Keratinocyte (primary cell): Measurements from ENCODE around the gene OXSR1. TPM values are rescaled to one million over a fixed set of nuclear protein-coding genes. Genes with fewer than 3 reads are reported as not detected.

Source experiments
- DNase-seq: peaks from one replicate; pipeline ENCODE4 v3.0.0-alpha.2; 2011; ENCODE audit warnings: low read depth, missing footprints, low spot score
- FAIRE-seq: peaks from 2 replicates; lab custom pipeline; 2011; peaks lifted over from hg19 to GRCh38; lab: Jason Lieb, UNC
- H2AFZ ChIP-seq: 2 replicates; pipeline ENCODE4 v1.6.0; 2012; ENCODE audit warnings: low read length, control low read depth, inconsistent platforms; ENCODE audit not compliant: control insufficient read depth
- H3K27ac ChIP-seq: 2 replicates; pipeline ENCODE4 v1.5.1; 2011; ENCODE audit warnings: low read length; ENCODE audit not compliant: control insufficient read depth, insufficient read depth
- H3K27me3 ChIP-seq: 3 replicates; pipeline ENCODE4 v1.6.0; 2011; ENCODE audit warnings: low read length; ENCODE audit not compliant: control insufficient read depth, insufficient read depth; ENCODE audit errors: extremely low read depth
- H3K36me3 ChIP-seq, 2 experiments: 2 replicates in 1 of 2; 3 replicates in 1 of 2; pipeline ENCODE4 v1.5.1; 2011; ENCODE audit warnings: low read length in 2 of 2, mild to moderate bottlenecking in 1 of 2; ENCODE audit not compliant: control insufficient read depth in 2 of 2, insufficient read depth in 2 of 2; ENCODE audit errors: extremely low read depth in 1 of 2
- H3K4me1 ChIP-seq: 3 replicates; pipeline ENCODE4 v1.5.1; 2011; ENCODE audit warnings: low read length; ENCODE audit not compliant: control insufficient read depth, insufficient read depth; ENCODE audit errors: extremely low read depth
- H3K4me2 ChIP-seq: 3 replicates; pipeline ENCODE4 v1.6.0; 2011; ENCODE audit warnings: low read depth, low read length; ENCODE audit not compliant: control insufficient read depth, insufficient read depth; ENCODE audit errors: extremely low read depth
- H3K4me3 ChIP-seq, 3 experiments: fragments of 200-600 bp in 1 of 3; sonication (generic) in 1 of 3; 2 replicates in 2 of 3; 3 replicates in 1 of 3; pipeline ENCODE4 v1.5.1; 2011 to 2016; ENCODE audit warnings: low read length in 3 of 3, mild to moderate bottlenecking in 3 of 3, control low read depth in 2 of 3, inconsistent platforms in 1 of 3, low read depth in 1 of 3, mixed read lengths in 1 of 3, mixed run types in 1 of 3, moderate library complexity in 1 of 3; ENCODE audit not compliant: control insufficient read depth in 2 of 3, insufficient read depth in 2 of 3; ENCODE audit errors: extremely low read depth in 1 of 3
- H3K79me2 ChIP-seq: 2 replicates; pipeline ENCODE4 v1.6.0; 2012; ENCODE audit warnings: low read length; ENCODE audit not compliant: control insufficient read depth, insufficient read depth
- H3K9ac ChIP-seq: 3 replicates; pipeline ENCODE4 v1.6.0; 2011; ENCODE audit warnings: low read length; ENCODE audit not compliant: control insufficient read depth, insufficient read depth; ENCODE audit errors: extremely low read depth
- H3K9me1 ChIP-seq: 3 replicates; pipeline ENCODE4 v1.6.0; 2011; ENCODE audit warnings: low read length; ENCODE audit not compliant: control insufficient read depth, insufficient read depth; ENCODE audit errors: extremely low read depth
- H3K9me3 ChIP-seq: 2 replicates; pipeline ENCODE4 v1.5.1; 2012; ENCODE audit warnings: low read depth, low read length; ENCODE audit not compliant: control insufficient read depth
- H4K20me1 ChIP-seq: 3 replicates; pipeline ENCODE4 v1.6.0; 2011; ENCODE audit warnings: low read length; ENCODE audit not compliant: control insufficient read depth, insufficient read depth; ENCODE audit errors: extremely low read depth
- EZH2 ChIP-seq: IDR thresholded peaks from one replicate; pipeline ENCODE4 v1.6.1; 2012; ENCODE audit warnings: inconsistent platforms, mild to moderate bottlenecking, low read length, moderate library complexity
- dilution Hi-C: fragments of 300-500 bp; cut with MboI; formaldehyde crosslinking; loops from one replicate; pipeline ENCODE4 v1.7.0; 2020; ENCODE audit warnings: low sequenced_read_pairs; ENCODE audit not compliant: extremely low pct_ligation_motif_present
- polyA plus RNA-seq, 5 experiments: library from polyadenylated mRNA; depleted of rRNA in 3 of 5; stranded (reverse) in 3 of 5; stranded (forward) in 1 of 5; unstranded in 1 of 5; fragments of >200 nt; gene quantifications; 1 replicate in 1 of 5; 2 replicates in 3 of 5; 3 replicates in 1 of 5; pipeline versions ENCODE4 v1.2.1 to v1.2.3, GENCODE V29; 2011 to 2012; ENCODE audit warnings: missing spikeins in 2 of 5, low read depth in 1 of 5, low replicate concordance in 1 of 5
- TF ChIP-seq, protein P1 (sequence below), 3 experiments: IDR thresholded peaks in 1 of 3; conservative IDR thresholded peaks in 1 of 3; optimal IDR thresholded peaks in 1 of 3; 2 replicates in 2 of 3; 3 replicates in 1 of 3; pipeline versions ENCODE3 to v1.5.1; 2011; ENCODE audit warnings: low read length in 3 of 3, mild to moderate bottlenecking in 3 of 3, moderate library complexity in 2 of 3, control low read depth in 1 of 3, inconsistent platforms in 1 of 3; ENCODE audit not compliant: insufficient read depth in 2 of 3; ENCODE audit errors: extremely low read depth in 1 of 3

Gene OXSR1
- polyA plus RNA-seq, 1 donor (not counting 4 experiments of a cell fraction or from before 2014, with no cell fraction given), result 77.0 TPM

DNA sequence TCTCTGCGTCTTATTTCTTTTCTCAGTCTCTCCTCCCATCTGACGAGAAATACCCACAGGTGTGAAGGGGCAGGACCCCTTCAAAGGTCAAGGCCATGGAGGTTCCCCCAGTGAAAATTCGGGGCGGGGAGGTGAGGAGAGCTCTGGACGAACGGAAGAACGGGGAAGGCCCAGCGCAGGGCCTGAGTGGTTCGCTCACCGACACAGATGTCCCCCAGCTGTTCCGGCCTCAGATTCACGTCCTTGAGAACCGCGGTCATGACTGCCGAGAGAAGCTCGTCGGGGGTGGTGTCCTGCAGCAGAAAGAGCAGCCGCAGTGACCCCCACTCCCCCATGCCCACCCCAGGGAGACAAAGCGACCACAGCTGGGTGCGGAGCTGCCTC lies 29.0 kb upstream of the OXSR1 start:
- Histone ChIP-seq H2AFZ (peak overlapping the region; percentile 4), H3K4me1 (peaks cover 46% of the 10 kb centered on the region), H3K9me1 (no peaks in the 10 kb centered on the region), H3K36me3 (peaks cover 18 to 37% of the 10 kb centered on the region in 2 experiments), H3K4me2 (peak overlapping the region; percentile 89), H3K27ac (peak overlapping the region; percentile 90), H3K9ac (peak overlapping the region; percentile 85), H3K9me3 (no peaks in the 10 kb centered on the region), H4K20me1 (no peaks in the 10 kb centered on the region), H3K79me2 (peaks cover 52% of the 10 kb centered on the region), H3K27me3 (no peaks in the 10 kb centered on the region), H3K4me3 (peak overlapping the region; percentile 81 to 91 (median 83))
- DNase-seq (no peak), FAIRE-seq (no peak)
- dilution Hi-C loops, result no loop called here
- TF ChIP-seq, protein P1, sequence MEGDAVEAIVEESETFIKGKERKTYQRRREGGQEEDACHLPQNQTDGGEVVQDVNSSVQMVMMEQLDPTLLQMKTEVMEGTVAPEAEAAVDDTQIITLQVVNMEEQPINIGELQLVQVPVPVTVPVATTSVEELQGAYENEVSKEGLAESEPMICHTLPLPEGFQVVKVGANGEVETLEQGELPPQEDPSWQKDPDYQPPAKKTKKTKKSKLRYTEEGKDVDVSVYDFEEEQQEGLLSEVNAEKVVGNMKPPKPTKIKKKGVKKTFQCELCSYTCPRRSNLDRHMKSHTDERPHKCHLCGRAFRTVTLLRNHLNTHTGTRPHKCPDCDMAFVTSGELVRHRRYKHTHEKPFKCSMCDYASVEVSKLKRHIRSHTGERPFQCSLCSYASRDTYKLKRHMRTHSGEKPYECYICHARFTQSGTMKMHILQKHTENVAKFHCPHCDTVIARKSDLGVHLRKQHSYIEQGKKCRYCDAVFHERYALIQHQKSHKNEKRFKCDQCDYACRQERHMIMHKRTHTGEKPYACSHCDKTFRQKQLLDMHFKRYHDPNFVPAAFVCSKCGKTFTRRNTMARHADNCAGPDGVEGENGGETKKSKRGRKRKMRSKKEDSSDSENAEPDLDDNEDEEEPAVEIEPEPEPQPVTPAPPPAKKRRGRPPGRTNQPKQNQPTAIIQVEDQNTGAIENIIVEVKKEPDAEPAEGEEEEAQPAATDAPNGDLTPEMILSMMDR (optimal IDR thresholded peaks at IDR 0.05 in 1 of 3, IDR thresholded peaks at IDR 0.05 in 1 of 3, conservative IDR thresholded peaks at IDR 0.05 in 1 of 3; ENCODE audit: extremely low read depth in 1 of 3, insufficient read depth in 2 of 3, low read length in 3 of 3), result no peak
- no peak for TF ChIP-seq EZH2

GRCh38 chr3:38136777-38137614 lies 28.3 kb upstream of the OXSR1 start, which contains the start of gene ACAA1:
Gene ACAA1 (minus strand): TSS chr3:38137127. CDS start chr3:38137035, 92 bp downstream.
- Histone ChIP-seq H2AFZ (peak within 1 kb of the TSS; percentile 87), H3K36me3 (peaks cover 19 to 41% of the 10 kb centered on the region in 2 experiments), H3K27me3 (no peaks in the 10 kb centered on the region), H3K9me1 (no peaks in the 10 kb centered on the region), H3K79me2 (peaks cover 52% of the 10 kb centered on the region), H3K9ac (peak within 1 kb of the TSS; percentile 85), H3K4me3 (peak within 1 kb of the TSS; percentile 81 to 91 (median 87)), H3K4me1 (peaks cover 52% of the 10 kb centered on the region), H4K20me1 (no peaks in the 10 kb centered on the region), H3K9me3 (no peaks in the 10 kb centered on the region), H3K4me2 (peak within 1 kb of the TSS; percentile 89), H3K27ac (peak within 1 kb of the TSS; percentile 90)
- TF ChIP-seq EZH2, result no peak
- TF ChIP-seq, protein P1 (optimal IDR thresholded peaks at IDR 0.05 in 1 of 3, IDR thresholded peaks at IDR 0.05 in 1 of 3, conservative IDR thresholded peaks at IDR 0.05 in 1 of 3; ENCODE audit: extremely low read depth in 1 of 3, insufficient read depth in 2 of 3, low read length in 3 of 3), result no peak
- peak; percentile 59 for FAIRE-seq
- dilution Hi-C loops, result no loop called here
- peak; percentile 90 for DNase-seq
